H1 (cell line): ENCODE results near the gene MYOM1. TPM values are rescaled to one million over a fixed set of nuclear protein-coding genes. Genes with fewer than 3 reads are reported as not detected.

ENCODE experiments used
- ATF2 ChIP-seq: IDR thresholded peaks from 2 replicates; pipeline ENCODE4 v1.6.1; 2012; ENCODE audit warnings: low read length, inconsistent platforms
- GTF2F1 ChIP-seq: IDR thresholded peaks from 2 replicates; pipeline ENCODE4 v1.6.1; 2012; ENCODE audit warnings: low read depth, low read length, improper control_type of control experiment, borderline replicate concordance
- HDAC2 ChIP-seq, 2 experiments: fragments of 300-600 bp in 1 of 2; sonication (generic) in 1 of 2; IDR thresholded peaks; 2 replicates each; pipeline ENCODE4 v1.6.1; 2011 to 2012; ENCODE audit warnings: low read depth in 2 of 2, low read length in 2 of 2, mild to moderate bottlenecking in 2 of 2, moderate library complexity in 2 of 2, borderline replicate concordance in 1 of 2, inconsistent platforms in 1 of 2
- MAFK ChIP-seq: IDR thresholded peaks from 2 replicates; pipeline ENCODE4 v1.6.1; 2012; ENCODE audit warnings: low read depth, mild to moderate bottlenecking, improper control_type of control experiment, low read length
- RXRA ChIP-seq: IDR thresholded peaks from 2 replicates; pipeline ENCODE4 v1.6.1; 2011; ENCODE audit warnings: low read depth, mild to moderate bottlenecking, low read length, moderate library complexity; ENCODE audit not compliant: insufficient read depth
- polyA plus RNA-seq, 7 experiments: library from polyadenylated mRNA; depleted of rRNA in 3 of 7; stranded (reverse) in 5 of 7; unstranded in 2 of 7; fragments of >200 nt in 5 of 7; fragments of 200-250 nt in 2 of 7; gene quantifications; 1 replicate in 5 of 7; 2 replicates in 1 of 7; 4 replicates in 1 of 7; pipeline versions ENCODE4 v1.2.1 to v1.2.3, GENCODE V29; 2011 to 2013; ENCODE audit warnings: missing spikeins in 2 of 7, mixed read lengths in 2 of 7
- total RNA-seq: library from RNA; stranded (reverse); fragmentation: NEBNext Ultra II Directional; extraction: Animal tissue kit (Norgen Biotek cat#: 25700); gene quantifications from 2 replicates; pipeline ENCODE4 v1.2.1, GENCODE V29; 2021

The MYOM1 gene
- total and polyA plus RNA-seq, 2 of the 8 experiments (the other 6 are each of a cell fraction or from before 2014, with no cell fraction given), result 0.06 to 0.32 TPM

GRCh38 chr18:3257627-3258120, 37.9 kb upstream of the MYOM1 start (continued):
- TF ChIP-seq ATF2 (no peak), GTF2F1 (no peak), HDAC2 (IDR thresholded peaks at IDR 0.05; ENCODE audit: borderline replicate concordance in 1 of 2, low read depth in 2 of 2, low read length in 2 of 2) (no peak), RXRA (no peak), MAFK (no peak)
